Dendritic cell treated with granulocyte-macrophage colony-stimulating factor and Interleukin-4, amounts not matched to agents 40 ng/mL and 50 ng/mL, for 4 days (primary cell): ENCODE measurements around the gene NOL4L.

Experiments
- H3K27ac Mint-ChIP-seq: one replicate; pipeline ENCODE4 v1.8.0; 2022; ENCODE audit warnings: mild to moderate bottlenecking, mixed read lengths
- H3K27me3 Mint-ChIP-seq: one replicate; pipeline ENCODE4 v1.8.0; 2022; ENCODE audit warnings: mild to moderate bottlenecking, mixed read lengths
- H3K36me3 Mint-ChIP-seq: one replicate; pipeline ENCODE4 v1.8.0; 2022; ENCODE audit warnings: low read depth, mixed read lengths
- H3K4me1 Mint-ChIP-seq: one replicate; pipeline ENCODE4 v1.8.0; 2022; ENCODE audit warnings: low read depth, mixed read lengths
- H3K4me3 Mint-ChIP-seq: one replicate; pipeline ENCODE4 v1.8.0; 2022; ENCODE audit warnings: mild to moderate bottlenecking, moderate library complexity, mixed read lengths
- H3K9me3 Mint-ChIP-seq: one replicate; pipeline ENCODE4 v1.8.0; 2022; ENCODE audit warnings: mixed read lengths
- intact Hi-C: fragments of 100-400 bp; cut with micrococcal nuclease; formaldehyde crosslinking; loops from one replicate; pipeline ENCODE4 v1.15.0; 2022

Gene NOL4L

GRCh38 chr20:32571566-32571965 lies 13.6 kb downstream of the NOL4L start:
- Mint-ChIP-seq H3K4me1 (peaks cover 26% of the 10 kb centered on the region), H3K4me3 (no peak overlapping the region), H3K36me3 (peaks cover 6% of the 10 kb centered on the region), H3K9me3 (no peaks in the 10 kb centered on the region), H3K27me3 (peaks cover under 1% of the 10 kb centered on the region), H3K27ac (peak overlapping the region; percentile 43)
- intact Hi-C loops: no loop called here

- peaks cover 6% of the 10 kb centered on the region for H3K36me3 Mint-ChIP-seq
- no peaks in the 10 kb centered on the region for H3K9me3 Mint-ChIP-seq
- H3K27me3 Mint-ChIP-seq: no peaks in the 10 kb centered on the region
- peaks cover 26% of the 10 kb centered on the region for H3K4me1 Mint-ChIP-seq
- no peak overlapping the region for H3K27ac Mint-ChIP-seq
- intact Hi-C loops: no loop called here
- no peak overlapping the region for H3K4me3 Mint-ChIP-seq
Measured at GRCh38 chr20:32570401-32571190, 14.5 kb downstream of the NOL4L start.

DNA sequence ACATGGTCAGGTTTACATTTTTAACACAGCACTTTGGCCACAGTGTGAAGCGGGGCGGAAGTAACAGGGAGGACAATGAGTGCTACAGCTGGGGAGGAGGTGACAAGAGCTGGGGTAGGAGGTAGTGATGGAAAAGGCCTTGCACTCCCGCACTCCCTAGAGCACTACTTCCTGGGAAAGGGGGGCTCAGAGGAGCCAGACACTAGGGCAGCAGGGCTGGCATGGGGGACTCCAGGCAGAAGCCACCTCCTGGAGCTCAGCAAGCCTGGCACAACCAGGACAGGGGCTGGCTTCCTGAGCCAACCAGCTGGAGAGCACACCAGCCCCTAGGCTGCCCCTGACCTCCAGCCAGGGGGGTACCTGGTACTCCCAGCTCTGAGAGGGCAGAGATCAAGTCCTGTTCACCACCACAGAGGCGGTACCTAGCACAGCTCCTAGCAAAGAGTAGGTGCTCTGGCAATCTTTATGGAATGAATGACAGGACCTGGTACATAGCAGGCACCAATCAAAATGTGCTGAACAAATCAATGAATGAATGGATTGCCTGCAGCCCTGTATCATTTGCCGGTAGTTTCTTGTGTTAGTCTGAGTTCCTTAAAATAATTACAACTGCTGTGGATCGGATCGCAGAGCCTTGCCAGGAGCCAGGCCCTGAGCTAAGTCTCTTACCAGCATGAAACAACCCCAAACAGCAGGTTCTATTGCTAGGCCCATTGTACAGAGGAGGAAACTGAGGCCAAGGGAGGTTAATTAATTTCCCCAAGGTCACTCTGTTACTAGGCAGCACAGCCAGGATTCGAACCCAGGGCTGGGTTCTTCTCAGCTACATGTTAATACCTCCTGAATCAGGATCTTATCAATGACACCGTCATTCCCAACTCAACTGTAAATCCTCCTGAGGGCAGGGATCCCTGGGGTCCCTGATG lies 15.5 kb downstream of the NOL4L start:
- peak overlapping the region; percentile 10 for H3K27ac Mint-ChIP-seq
- H3K4me1 Mint-ChIP-seq: peaks cover 26% of the 10 kb centered on the region
- no peak overlapping the region for H3K4me3 Mint-ChIP-seq
- no peaks in the 10 kb centered on the region for H3K9me3 Mint-ChIP-seq
- H3K27me3 Mint-ChIP-seq: no peaks in the 10 kb centered on the region
- intact Hi-C loops: no loop called here
- peaks cover 6% of the 10 kb centered on the region for H3K36me3 Mint-ChIP-seq

GRCh38 chr20:32569018-32569379 lies 16.1 kb downstream of the NOL4L start:
- H3K27ac Mint-ChIP-seq: peak overlapping the region; percentile 10
- intact Hi-C loops: no loop called here
- H3K36me3 Mint-ChIP-seq: peaks cover 6% of the 10 kb centered on the region
- H3K4me1 Mint-ChIP-seq: peaks cover 26% of the 10 kb centered on the region
- H3K27me3 Mint-ChIP-seq: no peaks in the 10 kb centered on the region
- H3K4me3 Mint-ChIP-seq: no peak overlapping the region
- no peaks in the 10 kb centered on the region for H3K9me3 Mint-ChIP-seq

DNA sequence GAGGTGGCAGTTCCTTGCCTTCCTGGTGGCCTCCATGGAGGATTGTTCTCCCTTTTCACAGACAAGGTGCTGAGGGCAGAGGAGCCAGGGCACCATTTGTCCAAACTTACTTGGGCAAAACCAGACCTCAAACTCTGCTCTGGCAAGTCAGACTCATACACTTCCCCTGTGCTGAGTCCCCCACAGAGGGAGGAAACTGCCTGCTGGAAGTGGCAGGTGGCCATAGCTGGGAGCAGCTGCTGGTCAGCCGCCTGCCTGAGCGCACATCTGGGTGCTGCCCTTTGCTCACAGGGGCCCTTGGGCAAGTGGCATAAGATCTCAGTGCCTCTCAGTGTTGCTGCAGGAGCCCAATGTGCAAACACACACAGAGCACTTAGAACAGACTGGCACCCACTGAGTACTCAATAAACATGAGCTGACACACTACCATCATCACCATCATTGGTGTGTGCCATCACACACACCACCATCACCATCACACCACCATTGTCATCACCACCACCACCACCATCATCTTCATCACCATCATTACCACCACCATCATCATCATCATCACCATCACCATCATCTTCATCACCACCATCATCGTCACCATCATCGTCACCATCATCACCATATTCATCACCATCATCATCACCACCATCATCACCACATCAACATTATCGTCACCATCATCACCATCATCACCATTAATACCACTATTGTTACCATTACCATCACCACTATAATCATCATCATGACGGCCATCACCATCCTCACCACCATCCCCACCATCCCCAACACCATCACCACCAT lies 17.6 kb downstream of the NOL4L start:
- intact Hi-C loops: no loop called here
- Mint-ChIP-seq H3K36me3 (peaks cover 3% of the 10 kb centered on the region), H3K4me3 (no peak overlapping the region), H3K9me3 (no peaks in the 10 kb centered on the region), H3K4me1 (peaks cover 24% of the 10 kb centered on the region), H3K27me3 (no peaks in the 10 kb centered on the region), H3K27ac (no peak overlapping the region)

- Mint-ChIP-seq H3K4me1 (peaks cover 26% of the 10 kb centered on the region), H3K27me3 (no peaks in the 10 kb centered on the region), H3K36me3 (no peaks in the 10 kb centered on the region), H3K27ac (no peak overlapping the region), H3K4me3 (no peak overlapping the region), H3K9me3 (no peaks in the 10 kb centered on the region)
- intact Hi-C loops: no loop called here
Measured at GRCh38 chr20:32566379-32567374, 18.5 kb downstream of the NOL4L start.

- intact Hi-C loops: no loop called here
Measured at GRCh38 chr20:32565735-32566032, 19.4 kb downstream of the NOL4L start.

GRCh38 chr20:32564921-32565734 lies 20.0 kb downstream of the NOL4L start:
- Mint-ChIP-seq H3K9me3 (no peaks in the 10 kb centered on the region), H3K4me3 (no peak overlapping the region), H3K36me3 (no peaks in the 10 kb centered on the region), H3K27ac (peak overlapping the region; percentile 79), H3K27me3 (peaks cover 4% of the 10 kb centered on the region), H3K4me1 (peaks cover 31% of the 10 kb centered on the region)
- intact Hi-C loops: no loop called here

More at GRCh38 chr20:32565735-32566032, 19.4 kb downstream of the NOL4L start:
- H3K9me3 Mint-ChIP-seq: no peaks in the 10 kb centered on the region
- peaks cover 4% of the 10 kb centered on the region for H3K27me3 Mint-ChIP-seq
- H3K4me1 Mint-ChIP-seq: peaks cover 26% of the 10 kb centered on the region
- peak overlapping the region; percentile 79 for H3K27ac Mint-ChIP-seq
- no peaks in the 10 kb centered on the region for H3K36me3 Mint-ChIP-seq
- no peak overlapping the region for H3K4me3 Mint-ChIP-seq

DNA sequence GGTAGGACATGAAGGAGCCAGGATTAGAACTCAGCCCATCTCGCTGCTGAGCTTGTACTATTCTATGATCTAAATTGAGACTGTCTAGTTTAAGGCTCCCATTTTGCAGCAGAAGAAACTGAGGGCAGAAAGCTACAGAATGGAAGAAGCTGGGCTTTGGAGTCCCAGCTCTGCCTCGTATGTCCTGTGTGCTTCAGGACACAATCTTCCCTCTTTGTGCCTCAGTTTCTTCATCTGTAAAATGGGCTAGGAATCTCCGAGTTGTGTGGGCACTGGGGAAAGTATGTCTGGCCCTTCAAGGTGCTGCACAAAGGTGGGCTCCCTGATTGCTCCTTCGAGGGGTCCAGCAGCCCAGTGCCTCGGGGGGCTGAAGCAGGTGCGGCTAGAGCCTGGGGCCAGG lies 20.7 kb downstream of the NOL4L start:
- Mint-ChIP-seq H3K9me3 (no peaks in the 10 kb centered on the region), H3K4me1 (peaks cover 33% of the 10 kb centered on the region), H3K27ac (peak overlapping the region; percentile 33), H3K4me3 (no peak overlapping the region), H3K27me3 (peaks cover 4% of the 10 kb centered on the region), H3K36me3 (no peaks in the 10 kb centered on the region)
- intact Hi-C loops: no loop called here

DNA sequence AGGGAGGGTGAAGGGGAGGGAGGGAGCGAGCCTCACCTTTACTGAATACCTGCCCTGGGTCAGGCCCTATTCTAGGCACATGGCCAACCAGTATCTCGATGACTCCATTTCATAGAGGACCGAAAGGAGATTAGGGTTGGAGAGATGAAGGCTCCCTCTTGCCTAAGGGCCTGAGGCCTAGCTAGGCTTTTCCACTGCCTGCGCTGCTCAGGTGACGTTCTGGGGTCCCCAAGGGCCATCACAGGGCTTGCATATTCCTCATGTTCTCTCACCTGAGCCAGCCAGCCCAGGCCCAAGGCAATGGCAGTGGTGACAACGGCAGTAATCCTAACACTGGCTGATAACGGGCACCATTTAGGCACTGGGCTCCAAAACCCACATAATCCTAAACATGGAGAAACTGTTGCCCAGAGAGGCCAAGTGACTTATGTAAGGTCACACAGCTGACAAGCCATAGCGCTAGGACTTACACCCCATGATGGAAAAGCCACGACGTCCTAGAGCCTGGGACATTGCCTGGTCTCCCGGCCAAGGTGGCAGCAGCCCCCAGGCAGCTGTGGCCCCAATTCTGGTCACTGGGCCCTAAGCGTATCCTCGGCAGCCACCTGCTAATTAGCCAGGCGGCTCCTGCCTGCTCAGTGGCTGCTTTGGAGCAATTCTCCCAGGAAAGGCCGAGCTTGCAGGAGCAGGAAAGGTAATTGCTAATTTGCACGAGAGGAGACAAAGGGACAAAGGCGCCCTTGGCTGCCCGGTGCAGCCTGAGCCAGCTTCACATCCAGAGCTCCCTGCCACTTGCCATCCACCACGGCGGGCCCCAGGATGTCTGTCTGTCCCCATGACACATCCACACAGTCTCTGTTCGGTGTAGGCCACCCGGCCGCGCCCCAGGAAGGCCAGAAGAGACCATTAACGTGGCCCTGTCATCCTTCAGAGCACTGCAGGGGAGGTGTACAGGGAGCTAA lies 21.5 kb downstream of the NOL4L start:
- peaks cover 4% of the 10 kb centered on the region for H3K27me3 Mint-ChIP-seq

GRCh38 chr20:32562495-32562911 lies 22.6 kb downstream of the NOL4L start:
- Mint-ChIP-seq H3K27me3 (peaks cover 4% of the 10 kb centered on the region), H3K9me3 (no peaks in the 10 kb centered on the region), H3K4me3 (no peak overlapping the region), H3K36me3 (peaks cover 7% of the 10 kb centered on the region), H3K27ac (no peak overlapping the region), H3K4me1 (peaks cover 28% of the 10 kb centered on the region)
- intact Hi-C loops: no loop called here

More for the DNA sequence above, 21.5 kb downstream of the NOL4L start:
- H3K4me3 Mint-ChIP-seq: no peak overlapping the region
- peaks cover 3% of the 10 kb centered on the region for H3K36me3 Mint-ChIP-seq
- H3K27ac Mint-ChIP-seq: no peak overlapping the region
- H3K9me3 Mint-ChIP-seq: no peaks in the 10 kb centered on the region
- intact Hi-C loops: no loop called here
- peaks cover 28% of the 10 kb centered on the region for H3K4me1 Mint-ChIP-seq
